Measurements from ENCODE around the gene SLC6A19. TPM values are rescaled to one million over a fixed set of nuclear protein-coding genes. Genes with fewer than 3 reads are reported as not detected.

SLC6A19 gene
- total and polyA plus RNA-seq, 2 of the 4 experiments (the other 2 are of a cell fraction), result not detected

DNA sequence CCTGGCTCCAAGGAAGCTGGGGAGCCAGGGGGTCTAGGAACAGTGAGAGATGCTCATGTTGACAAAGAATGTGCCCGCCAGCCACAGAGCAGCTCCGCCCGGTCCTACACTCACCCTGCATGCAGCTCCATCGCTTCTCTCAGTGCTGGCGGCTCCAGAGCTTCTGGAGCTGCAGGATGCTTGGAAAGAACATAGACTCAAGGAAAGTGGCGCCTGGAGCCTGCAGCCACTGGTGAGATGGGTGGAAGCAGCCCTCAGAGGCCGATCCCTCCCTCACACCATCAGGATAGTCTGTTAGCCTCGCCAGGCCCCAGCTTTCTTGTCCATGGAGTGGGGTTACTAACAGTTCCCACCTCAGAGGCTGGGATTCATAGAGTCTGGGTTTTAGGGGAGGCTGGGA, 26.4 kb upstream of the SLC6A19 start:
- no peak overlapping the region for H3K18ac ChIP-seq (ENCODE audit: low read depth, low read length)
- no CpG with 5 or more reads among the region's 8 CpGs for WGBS, 2 experiments (ENCODE audit: extremely low coverage in 2 of 2, insufficient read length in 1 of 2)
- TF ChIP-seq SMC3 (IDR thresholded peaks at IDR 0.05; ENCODE audit: low read depth, low read length), result no peak
- TF ChIP-seq CEBPB (IDR thresholded peaks at IDR 0.05; ENCODE audit: low read depth, low read length), result no peak
- no peak for TF ChIP-seq MAZ (IDR thresholded peaks at IDR 0.05; ENCODE audit: borderline replicate concordance, low read depth, low read length)
- no peak for TF ChIP-seq RCOR1 (IDR thresholded peaks at IDR 0.05; ENCODE audit: insufficient replicate concordance, low read length)
- no peak for TF ChIP-seq RAD21 (IDR thresholded peaks at IDR 0.05; ENCODE audit: low read length)
- TF ChIP-seq CHD1 (IDR thresholded peaks at IDR 0.05; ENCODE audit: low read depth, low read length), result no peak
- no peak for TF ChIP-seq RFX5 (IDR thresholded peaks at IDR 0.05; ENCODE audit: low read depth, low read length)
- TF ChIP-seq, protein P1, sequence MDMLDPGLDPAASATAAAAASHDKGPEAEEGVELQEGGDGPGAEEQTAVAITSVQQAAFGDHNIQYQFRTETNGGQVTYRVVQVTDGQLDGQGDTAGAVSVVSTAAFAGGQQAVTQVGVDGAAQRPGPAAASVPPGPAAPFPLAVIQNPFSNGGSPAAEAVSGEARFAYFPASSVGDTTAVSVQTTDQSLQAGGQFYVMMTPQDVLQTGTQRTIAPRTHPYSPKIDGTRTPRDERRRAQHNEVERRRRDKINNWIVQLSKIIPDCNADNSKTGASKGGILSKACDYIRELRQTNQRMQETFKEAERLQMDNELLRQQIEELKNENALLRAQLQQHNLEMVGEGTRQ (IDR thresholded peaks at IDR 0.05; ENCODE audit: low read depth, low read length), result no peak
- TF ChIP-seq POLR2A (IDR thresholded peaks at IDR 0.05; ENCODE audit: low read depth, low read length), result no peak
- TF ChIP-seq, protein P2, sequence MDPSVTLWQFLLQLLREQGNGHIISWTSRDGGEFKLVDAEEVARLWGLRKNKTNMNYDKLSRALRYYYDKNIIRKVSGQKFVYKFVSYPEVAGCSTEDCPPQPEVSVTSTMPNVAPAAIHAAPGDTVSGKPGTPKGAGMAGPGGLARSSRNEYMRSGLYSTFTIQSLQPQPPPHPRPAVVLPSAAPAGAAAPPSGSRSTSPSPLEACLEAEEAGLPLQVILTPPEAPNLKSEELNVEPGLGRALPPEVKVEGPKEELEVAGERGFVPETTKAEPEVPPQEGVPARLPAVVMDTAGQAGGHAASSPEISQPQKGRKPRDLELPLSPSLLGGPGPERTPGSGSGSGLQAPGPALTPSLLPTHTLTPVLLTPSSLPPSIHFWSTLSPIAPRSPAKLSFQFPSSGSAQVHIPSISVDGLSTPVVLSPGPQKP (IDR thresholded peaks at IDR 0.05; ENCODE audit: borderline replicate concordance, low read depth, low read length), result no peak
- TF ChIP-seq MAFK (IDR thresholded peaks at IDR 0.05; ENCODE audit: low read depth, low read length), result no peak
- TF ChIP-seq MXI1 (IDR thresholded peaks at IDR 0.05; ENCODE audit: borderline replicate concordance, low read depth, low read length), result no peak
- no peak for TF ChIP-seq BHLHE40 (IDR thresholded peaks at IDR 0.05; ENCODE audit: low read depth, low read length)
- TF ChIP-seq, protein P3, sequence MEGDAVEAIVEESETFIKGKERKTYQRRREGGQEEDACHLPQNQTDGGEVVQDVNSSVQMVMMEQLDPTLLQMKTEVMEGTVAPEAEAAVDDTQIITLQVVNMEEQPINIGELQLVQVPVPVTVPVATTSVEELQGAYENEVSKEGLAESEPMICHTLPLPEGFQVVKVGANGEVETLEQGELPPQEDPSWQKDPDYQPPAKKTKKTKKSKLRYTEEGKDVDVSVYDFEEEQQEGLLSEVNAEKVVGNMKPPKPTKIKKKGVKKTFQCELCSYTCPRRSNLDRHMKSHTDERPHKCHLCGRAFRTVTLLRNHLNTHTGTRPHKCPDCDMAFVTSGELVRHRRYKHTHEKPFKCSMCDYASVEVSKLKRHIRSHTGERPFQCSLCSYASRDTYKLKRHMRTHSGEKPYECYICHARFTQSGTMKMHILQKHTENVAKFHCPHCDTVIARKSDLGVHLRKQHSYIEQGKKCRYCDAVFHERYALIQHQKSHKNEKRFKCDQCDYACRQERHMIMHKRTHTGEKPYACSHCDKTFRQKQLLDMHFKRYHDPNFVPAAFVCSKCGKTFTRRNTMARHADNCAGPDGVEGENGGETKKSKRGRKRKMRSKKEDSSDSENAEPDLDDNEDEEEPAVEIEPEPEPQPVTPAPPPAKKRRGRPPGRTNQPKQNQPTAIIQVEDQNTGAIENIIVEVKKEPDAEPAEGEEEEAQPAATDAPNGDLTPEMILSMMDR (conservative IDR thresholded peaks at IDR 0.05; ENCODE audit: low read depth, low read length), result no peak
- TF ChIP-seq FOS (IDR thresholded peaks at IDR 0.05; ENCODE audit: low read depth, low read length), result no peak
- no peaks in the 10 kb centered on the region for H3K4me1 ChIP-seq (ENCODE audit: control insufficient read depth, insufficient read depth, low read length)
- H3K56ac ChIP-seq (ENCODE audit: extremely low read depth, insufficient read depth, low read length), result no peak overlapping the region
- CTCF ChIA-PET, result interaction anchor here (0.7 to 1.3 kb wide), 3 partner anchors 10 to 71 kb away, joined by 3 read pairs; no protein-coding TSS in a partner anchor
- no peak overlapping the region for H4K5ac ChIP-seq (ENCODE audit: low read depth, low read length)
- no peak overlapping the region for H3K14ac ChIP-seq (replicated peaks; ENCODE audit: low read depth, low read length)
- no peaks in the 10 kb centered on the region for H3K79me1 ChIP-seq (ENCODE audit: low read depth in 1 of 2, low read length in 2 of 2)
- H2AK9ac ChIP-seq (replicated peaks; ENCODE audit: low read depth, low read length, poor library complexity), result no peak overlapping the region
- H2BK20ac ChIP-seq (ENCODE audit: low read depth, low read length), result no peak overlapping the region
- DNase-seq (no peak), ATAC-seq (ENCODE audit: low read depth) (no peak)
- no peak overlapping the region for H3K4ac ChIP-seq (ENCODE audit: low read depth, low read length)
- H3K9ac ChIP-seq (ENCODE audit: low read depth, low read length), result no peak overlapping the region
- no peak overlapping the region for H3K4me3 ChIP-seq (ENCODE audit: insufficient read depth, low read depth, low read length)
- H3K4me2 ChIP-seq (ENCODE audit: low read depth, low read length), result no peak overlapping the region
- H2BK15ac ChIP-seq (ENCODE audit: low read depth, low read length), result no peak overlapping the region
- no peaks in the 10 kb centered on the region for H3K36me3 ChIP-seq (ENCODE audit: control insufficient read depth, insufficient read depth, low read length)
- peaks cover 6% of the 10 kb centered on the region; the same call in 1 of the 2 replicates for H3K27me3 ChIP-seq (ENCODE audit: control insufficient read depth, insufficient read depth, low read length)
- in situ Hi-C loops (cut with MboI; ENCODE audit: low sequenced_read_pairs) (loop anchor here (10.0 kb wide), 1 partner anchor 240 kb away; no protein-coding TSS in a partner anchor), dilution Hi-C loops (cut with HindIII; ENCODE audit: low sequenced_read_pairs, unreplicated experiment) (no loop called here), intact Hi-C loops (cut with micrococcal nuclease) (no loop called here)
- H4K8ac ChIP-seq (ENCODE audit: low read depth in 2 of 2, low read length in 2 of 2), result no peak overlapping the region
- POLR2A ChIA-PET (ENCODE audit: unreplicated experiment), result no interaction called here
- no peaks in the 10 kb centered on the region for H4K20me1 ChIP-seq (ENCODE audit: insufficient read depth, low read length)
- no peak overlapping the region for H4K91ac ChIP-seq (ENCODE audit: insufficient read depth, low read depth, low read length)
- no peak overlapping the region for H2AFZ ChIP-seq (replicated peaks; ENCODE audit: low read length, poor library complexity)
- no peak overlapping the region for H2BK5ac ChIP-seq (ENCODE audit: low read depth, low read length, poor library complexity, severe bottlenecking)
- H2AK5ac ChIP-seq (ENCODE audit: low read depth, low read length), result no peak overlapping the region
- H3K27ac ChIP-seq (ENCODE audit: insufficient read depth, low read length), result no peak overlapping the region
- H3K9me3 ChIP-seq (ENCODE audit: control insufficient read depth, insufficient read depth, low read length), result peaks cover 2% of the 10 kb centered on the region; the same call in 1 of the 2 replicates
- no TSS peak for BruUV-seq (replicated peaks)
- no peak overlapping the region for H3K23ac ChIP-seq (ENCODE audit: low read depth, low read length)
- H2BK120ac ChIP-seq (ENCODE audit: low read depth, low read length), result no peak overlapping the region
- no peaks in the 10 kb centered on the region for H3K9me1 ChIP-seq (ENCODE audit: insufficient read depth, low read length)

All from IMR-90 (cell line).